Astrocyte (in vitro differentiated cells and primary cell): ENCODE results near the gene FTO.

Source experiments
- EZH2 ChIP-seq: IDR thresholded peaks from 2 replicates; pipeline ENCODE4 v1.6.1; 2012; ENCODE audit warnings: mild to moderate bottlenecking, low read length, inconsistent platforms; ENCODE audit not compliant: insufficient read depth
- TF ChIP-seq, protein P1 (sequence below): IDR thresholded peaks from 2 replicates; pipeline ENCODE4 v1.5.1; 2011; ENCODE audit warnings: low read depth, mild to moderate bottlenecking, inconsistent platforms, low read length, moderate library complexity; ENCODE audit not compliant: insufficient read depth

DNA sequence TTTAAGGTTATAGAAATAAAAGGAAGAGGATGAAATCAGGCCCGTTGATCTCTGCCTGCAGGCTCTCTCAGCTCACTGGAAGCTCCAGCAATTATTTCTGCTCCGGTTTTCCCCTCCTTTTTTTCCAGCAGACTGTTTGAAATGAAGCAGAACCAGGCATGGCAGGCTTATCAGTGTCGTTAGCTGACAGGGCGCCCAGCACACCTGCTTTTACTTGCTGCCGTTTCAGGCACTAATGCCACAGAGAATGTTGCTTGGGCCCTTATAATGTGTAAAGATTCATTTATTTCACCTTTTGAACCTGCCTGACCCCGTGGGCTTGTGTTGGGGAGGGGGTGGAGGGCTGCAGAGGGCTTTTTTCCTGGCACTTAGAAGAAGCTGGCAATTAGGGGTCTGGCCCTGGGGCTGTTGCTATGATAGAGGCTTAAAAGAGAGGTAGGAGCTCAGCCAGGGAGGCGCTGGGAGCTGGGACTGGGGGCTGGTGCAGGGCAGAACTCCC is 474.6 kb downstream of the FTO start:
- TF ChIP-seq, protein P1, sequence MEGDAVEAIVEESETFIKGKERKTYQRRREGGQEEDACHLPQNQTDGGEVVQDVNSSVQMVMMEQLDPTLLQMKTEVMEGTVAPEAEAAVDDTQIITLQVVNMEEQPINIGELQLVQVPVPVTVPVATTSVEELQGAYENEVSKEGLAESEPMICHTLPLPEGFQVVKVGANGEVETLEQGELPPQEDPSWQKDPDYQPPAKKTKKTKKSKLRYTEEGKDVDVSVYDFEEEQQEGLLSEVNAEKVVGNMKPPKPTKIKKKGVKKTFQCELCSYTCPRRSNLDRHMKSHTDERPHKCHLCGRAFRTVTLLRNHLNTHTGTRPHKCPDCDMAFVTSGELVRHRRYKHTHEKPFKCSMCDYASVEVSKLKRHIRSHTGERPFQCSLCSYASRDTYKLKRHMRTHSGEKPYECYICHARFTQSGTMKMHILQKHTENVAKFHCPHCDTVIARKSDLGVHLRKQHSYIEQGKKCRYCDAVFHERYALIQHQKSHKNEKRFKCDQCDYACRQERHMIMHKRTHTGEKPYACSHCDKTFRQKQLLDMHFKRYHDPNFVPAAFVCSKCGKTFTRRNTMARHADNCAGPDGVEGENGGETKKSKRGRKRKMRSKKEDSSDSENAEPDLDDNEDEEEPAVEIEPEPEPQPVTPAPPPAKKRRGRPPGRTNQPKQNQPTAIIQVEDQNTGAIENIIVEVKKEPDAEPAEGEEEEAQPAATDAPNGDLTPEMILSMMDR, result no peak
- no peak for TF ChIP-seq EZH2
